Nucleus accumbens (tissue), 56 donors: ENCODE data around the gene ZDHHC8.

ENCODE experiments used
- DNase-seq, 56 donors: peaks; one replicate each; lab custom pipeline; 2025; lab: John Stamatoyannopoulos, UW

ZDHHC8 gene

GRCh38 chr22:20131597-20131858, at the start of gene ZDHHC8:
TSS of gene ZDHHC8 (plus strand) at chr22:20131804. CDS start at chr22:20131948, 144 bp downstream.
- peak in 27 of 56 donors; percentile 12 to 61 (median 40) for DNase-seq

- DNase-seq: no peak
These were observed 48.3 kb upstream of the ZDHHC8 start for GRCh38 chr22:20083157-20083890.

GRCh38 chr22:20083891-20084546, 47.6 kb upstream of the ZDHHC8 start:
- no peak for DNase-seq

GRCh38 chr22:20084547-20085413, 46.8 kb upstream of the ZDHHC8 start:
- no peak for DNase-seq

GRCh38 chr22:20085651-20086050, 46.0 kb upstream of the ZDHHC8 start:
- no peak for DNase-seq

GRCh38 chr22:20086101-20086599, 45.5 kb upstream of the ZDHHC8 start:
- no peak for DNase-seq

GRCh38 chr22:20086763-20087162, 44.8 kb upstream of the ZDHHC8 start:
- DNase-seq: no peak

GRCh38 chr22:20087319-20088262, 44.0 kb upstream of the ZDHHC8 start:
- no peak for DNase-seq

- DNase-seq: no peak
These were observed 43.3 kb upstream of the ZDHHC8 start for GRCh38 chr22:20088263-20088648.

GRCh38 chr22:20089226-20089976, 42.2 kb upstream of the ZDHHC8 start:
- DNase-seq: no peak

GRCh38 chr22:20089977-20090729, 41.5 kb upstream of the ZDHHC8 start:
- no peak for DNase-seq

GRCh38 chr22:20090730-20091240, 40.8 kb upstream of the ZDHHC8 start:
- DNase-seq: no peak

GRCh38 chr22:20091690-20092476, 39.7 kb upstream of the ZDHHC8 start:
- no peak for DNase-seq

- no peak for DNase-seq
These were observed 39.1 kb upstream of the ZDHHC8 start for GRCh38 chr22:20092477-20092854.

GRCh38 chr22:20093418-20094196, 38.0 kb upstream of the ZDHHC8 start:
- peak in 18 of 56 donors; percentile 8 to 64 (median 40) for DNase-seq

GRCh38 chr22:20094197-20094807, 37.3 kb upstream of the ZDHHC8 start:
- no peak for DNase-seq
